ENCODE data around the gene WDR1. TPM values are rescaled to one million over a fixed set of nuclear protein-coding genes. Genes with fewer than 3 reads are reported as not detected.

The WDR1 gene
- total RNA-seq, 1 donor = 314 TPM

- DNase-seq (ENCODE audit: insufficient read length, low spot score, missing footprints) = peak; percentile 13
- no peak overlapping the region for H3K27ac ChIP-seq (ENCODE audit: low read depth, low read length)
- peaks cover 88% of the 10 kb centered on the region for H4K20me1 ChIP-seq (ENCODE audit: insufficient read depth, low read length)
- peaks cover 96% of the 10 kb centered on the region for H3K79me2 ChIP-seq (ENCODE audit: insufficient read depth, low read length)
- H3K4me2 ChIP-seq (ENCODE audit: insufficient read depth, low read length) = no peak overlapping the region
- no peaks in the 10 kb centered on the region for H3K9me3 ChIP-seq (ENCODE audit: low read depth, low read length)
- H3K27me3 ChIP-seq (ENCODE audit: insufficient read depth, low read length) = no peaks in the 10 kb centered on the region
- H3K36me3 ChIP-seq (ENCODE audit: insufficient read depth, low read length) = peaks cover 76% of the 10 kb centered on the region
- TF ChIP-seq CTCF (IDR thresholded peaks at IDR 0.05; ENCODE audit: extremely low read depth, low read depth, low read length) = no peak
- no peak overlapping the region for H3K4me3 ChIP-seq (ENCODE audit: insufficient read depth, low read length)
- peaks cover 81% of the 10 kb centered on the region for H3K4me1 ChIP-seq (ENCODE audit: insufficient read depth, low read length)
- no peak overlapping the region for H2AFZ ChIP-seq (ENCODE audit: low read length)
Observed at GRCh38 chr4:10109995-10110670, 6.5 kb downstream of the WDR1 start.

GRCh38 chr4:10108818-10109783 lies 7.5 kb downstream of the WDR1 start:
- Histone ChIP-seq H3K36me3 (ENCODE audit: insufficient read depth, low read length) (peaks cover 75% of the 10 kb centered on the region), H3K4me3 (ENCODE audit: insufficient read depth, low read length) (no peak overlapping the region), H3K4me1 (ENCODE audit: insufficient read depth, low read length) (peaks cover 82% of the 10 kb centered on the region), H3K9me3 (ENCODE audit: low read depth, low read length) (no peaks in the 10 kb centered on the region), H3K79me2 (ENCODE audit: insufficient read depth, low read length) (peaks cover 96% of the 10 kb centered on the region), H4K20me1 (ENCODE audit: insufficient read depth, low read length) (peaks cover 88% of the 10 kb centered on the region), H3K4me2 (ENCODE audit: insufficient read depth, low read length) (no peak overlapping the region), H3K27ac (ENCODE audit: low read depth, low read length) (peak overlapping the region; percentile 49), H2AFZ (ENCODE audit: low read length) (no peak overlapping the region), H3K27me3 (ENCODE audit: insufficient read depth, low read length) (no peaks in the 10 kb centered on the region)
- peak; percentile 87 for DNase-seq (ENCODE audit: insufficient read length, low spot score, missing footprints)
- TF ChIP-seq CTCF (IDR thresholded peaks at IDR 0.05; ENCODE audit: extremely low read depth, low read depth, low read length) = no peak

- H3K79me2 ChIP-seq (ENCODE audit: insufficient read depth, low read length) = peaks cover 96% of the 10 kb centered on the region
- peaks cover 79% of the 10 kb centered on the region for H3K4me1 ChIP-seq (ENCODE audit: insufficient read depth, low read length)
- H3K4me2 ChIP-seq (ENCODE audit: insufficient read depth, low read length) = no peak overlapping the region
- peak overlapping the region; percentile 13 for H3K27ac ChIP-seq (ENCODE audit: low read depth, low read length)
- H3K36me3 ChIP-seq (ENCODE audit: insufficient read depth, low read length) = peaks cover 72% of the 10 kb centered on the region
- H4K20me1 ChIP-seq (ENCODE audit: insufficient read depth, low read length) = peaks cover 85% of the 10 kb centered on the region
- no peak overlapping the region for H2AFZ ChIP-seq (ENCODE audit: low read length)
- H3K9me3 ChIP-seq (ENCODE audit: low read depth, low read length) = no peaks in the 10 kb centered on the region
- H3K27me3 ChIP-seq (ENCODE audit: insufficient read depth, low read length) = no peaks in the 10 kb centered on the region
- TF ChIP-seq CTCF (IDR thresholded peaks at IDR 0.05; ENCODE audit: extremely low read depth, low read depth, low read length) = no peak
- H3K4me3 ChIP-seq (ENCODE audit: insufficient read depth, low read length) = no peak overlapping the region
- DNase-seq (ENCODE audit: insufficient read length, low spot score, missing footprints) = peak; percentile 65
Observed at GRCh38 chr4:10108391-10108790, 8.2 kb downstream of the WDR1 start.
